Smooth muscle cell (in vitro differentiated cells): Measurements from ENCODE around the gene LIPN. TPM values are rescaled to one million over a fixed set of nuclear protein-coding genes. Genes with fewer than 3 reads are reported as not detected.

Source experiments
- DNase-seq: peaks from one replicate; lab custom pipeline; 2025; ENCODE audit not compliant: unreplicated experiment; lab: John Stamatoyannopoulos, UW
- H2AFZ ChIP-seq: fragments of 200-600 bp; sonication (generic); 2 replicates; pipeline ENCODE4 v1.6.0; 2016; ENCODE audit warnings: antibody characterized with exemption, low read depth, mild to moderate bottlenecking
- H3F3A ChIP-seq: fragments of 200-600 bp; sonication (generic); 2 replicates; pipeline ENCODE4 v1.6.0; 2017; ENCODE audit warnings: antibody characterized with exemption, low read depth
- H3K27ac ChIP-seq: fragments of 200-600 bp; sonication (generic); 2 replicates; pipeline ENCODE4 v1.5.1; 2016; ENCODE audit warnings: low read depth, mild to moderate bottlenecking
- H3K27me3 ChIP-seq: fragments of 200-600 bp; sonication (generic); 2 replicates; pipeline ENCODE4 v1.6.1; 2016; ENCODE audit warnings: low read depth, mild to moderate bottlenecking
- H3K36me3 ChIP-seq: fragments of 200-600 bp; sonication (generic); 2 replicates; pipeline ENCODE4 v1.5.1; 2016; ENCODE audit warnings: low read depth
- H3K4me1 ChIP-seq: fragments of 200-600 bp; sonication (generic); 2 replicates; pipeline ENCODE4 v1.5.1; 2016; ENCODE audit warnings: low read depth
- H3K4me2 ChIP-seq: fragments of 200-600 bp; sonication (generic); 2 replicates; pipeline ENCODE4 v1.6.0; 2016; ENCODE audit warnings: mild to moderate bottlenecking
- H3K4me3 ChIP-seq: fragments of 200-600 bp; sonication (generic); 2 replicates; pipeline ENCODE4 v1.5.1; 2016; ENCODE audit warnings: mild to moderate bottlenecking
- H3K79me2 ChIP-seq: fragments of 200-600 bp; sonication (generic); 2 replicates; pipeline ENCODE4 v1.6.0; 2016; ENCODE audit warnings: low read depth, mild to moderate bottlenecking
- H3K9ac ChIP-seq: fragments of 200-600 bp; sonication (generic); 2 replicates; pipeline ENCODE4 v1.6.0; 2016; ENCODE audit warnings: low read depth
- H3K9me3 ChIP-seq: fragments of 200-600 bp; sonication (generic); replicated peaks from 2 replicates; pipeline ENCODE4 v1.5.1; 2016; ENCODE audit warnings: low read depth
- H4K20me1 ChIP-seq: fragments of 200-600 bp; sonication (generic); 2 replicates; pipeline ENCODE4 v1.6.0; 2016; ENCODE audit warnings: low read depth
- CTCF ChIP-seq: fragments of 200-600 bp; sonication (generic); IDR thresholded peaks from 2 replicates; pipeline ENCODE4 v1.5.1; 2017; ENCODE audit warnings: borderline replicate concordance, mild to moderate bottlenecking, antibody characterized with exemption; ENCODE audit not compliant: insufficient read depth, poor library complexity, severe bottlenecking
- WGBS: methylation state at CpG from one replicate; pipeline ENCODE4 v1.1.7; 2016; ENCODE audit warnings: low lambda C conversion rate; 5-methylcytosine and 5-hydroxymethylcytosine counted together
- polyA plus RNA-seq: library from polyadenylated mRNA; unstranded; fragments of >200 nt; fragmentation: Nextera tagmentation; extraction: Ambion mirVana; gene quantifications from 2 replicates; pipeline ENCODE4 v1.2.1, GENCODE V29; 2016
- total RNA-seq: library from RNA; depleted of rRNA; stranded (reverse); fragments of >200 nt; gene quantifications from 2 replicates; pipeline ENCODE4 v1.2.3, GENCODE V29; 2014

The LIPN gene
- total and polyA plus RNA-seq, 2 experiments from 2014 or later: 0.40 TPM; not detected in 1

- no peak overlapping the region for H3K4me3 ChIP-seq
- H3F3A ChIP-seq: no peaks in the 10 kb centered on the region
- no peaks in the 10 kb centered on the region for H4K20me1 ChIP-seq
- no peak overlapping the region for H3K27ac ChIP-seq
- peaks cover 22% of the 10 kb centered on the region for H3K27me3 ChIP-seq
- no peak for DNase-seq
- peaks cover 6% of the 10 kb centered on the region for H3K9me3 ChIP-seq
- no peaks in the 10 kb centered on the region for H3K4me1 ChIP-seq
- H3K79me2 ChIP-seq: no peaks in the 10 kb centered on the region
- H3K36me3 ChIP-seq: no peaks in the 10 kb centered on the region
- H3K4me2 ChIP-seq: no peak overlapping the region
- no peak for TF ChIP-seq CTCF
- WGBS: 83% methylated on average over 5 of the region's 5 CpGs
- H3K9ac ChIP-seq: no peak overlapping the region
- no peak overlapping the region for H2AFZ ChIP-seq
Measured at GRCh38 chr10:88744002-88744401, 15.8 kb upstream of the LIPN start.

GRCh38 chr10:88745633-88746032, 14.2 kb upstream of the LIPN start:
- Histone ChIP-seq H3K4me3 (no peak overlapping the region), H3K36me3 (no peaks in the 10 kb centered on the region), H3K79me2 (no peaks in the 10 kb centered on the region), H3K4me2 (no peak overlapping the region), H3K9ac (no peak overlapping the region), H3K4me1 (no peaks in the 10 kb centered on the region), H3K27me3 (peaks cover 12% of the 10 kb centered on the region), H4K20me1 (no peaks in the 10 kb centered on the region), H2AFZ (no peak overlapping the region), H3F3A (no peaks in the 10 kb centered on the region), H3K9me3 (peaks cover 6% of the 10 kb centered on the region), H3K27ac (no peak overlapping the region)
- DNase-seq: no peak
- no peak for TF ChIP-seq CTCF
- WGBS: 95% methylated on average over 1 of the region's 1 CpG

- TF ChIP-seq CTCF: no peak
- Histone ChIP-seq H2AFZ (no peak overlapping the region), H3K79me2 (no peaks in the 10 kb centered on the region), H3K4me3 (no peak overlapping the region), H3K36me3 (no peaks in the 10 kb centered on the region), H4K20me1 (no peaks in the 10 kb centered on the region), H3K27ac (no peak overlapping the region), H3K4me1 (no peaks in the 10 kb centered on the region), H3K9me3 (no peaks in the 10 kb centered on the region), H3K27me3 (no peaks in the 10 kb centered on the region), H3F3A (no peaks in the 10 kb centered on the region), H3K4me2 (no peak overlapping the region), H3K9ac (no peak overlapping the region)
- DNase-seq: no peak
Measured at GRCh38 chr10:88754287-88754686, 5.5 kb upstream of the LIPN start.

GRCh38 chr10:88755753-88756152, 4.1 kb upstream of the LIPN start:
- H3K9me3 ChIP-seq: no peaks in the 10 kb centered on the region

More at GRCh38 chr10:88755753-88756152, 4.1 kb upstream of the LIPN start:
- Histone ChIP-seq H3K79me2 (no peaks in the 10 kb centered on the region), H3F3A (no peaks in the 10 kb centered on the region), H3K4me2 (no peak overlapping the region), H3K36me3 (no peaks in the 10 kb centered on the region), H3K4me1 (no peaks in the 10 kb centered on the region), H3K4me3 (no peak overlapping the region), H3K27me3 (no peaks in the 10 kb centered on the region), H3K9ac (no peak overlapping the region), H2AFZ (no peak overlapping the region), H4K20me1 (no peaks in the 10 kb centered on the region), H3K27ac (no peak overlapping the region)
- no peak for DNase-seq
- no peak for TF ChIP-seq CTCF
- WGBS: 84% methylated on average over 3 of the region's 3 CpGs
